ENCODE measurements around the gene ZSWIM4.

- TF ChIP-seq CTCF (IDR thresholded peaks at IDR 0.05; ENCODE audit: low read depth, low read length, poor library complexity, severe bottlenecking) (no peak), EZH2phosphoT487 (IDR thresholded peaks at IDR 0.05; ENCODE audit: borderline replicate concordance, low read length) (no peak)
Observed at GRCh38 chr19:13875824-13876223, 80.6 kb downstream of the ZSWIM4 start.
